CMK (cell line): Measurements from ENCODE around the gene OCA2.

Source experiments
- DNase-seq: peaks from one replicate; pipeline ENCODE4 v3.0.0-alpha.2; 2010; ENCODE audit warnings: low read depth

Gene OCA2

DNA sequence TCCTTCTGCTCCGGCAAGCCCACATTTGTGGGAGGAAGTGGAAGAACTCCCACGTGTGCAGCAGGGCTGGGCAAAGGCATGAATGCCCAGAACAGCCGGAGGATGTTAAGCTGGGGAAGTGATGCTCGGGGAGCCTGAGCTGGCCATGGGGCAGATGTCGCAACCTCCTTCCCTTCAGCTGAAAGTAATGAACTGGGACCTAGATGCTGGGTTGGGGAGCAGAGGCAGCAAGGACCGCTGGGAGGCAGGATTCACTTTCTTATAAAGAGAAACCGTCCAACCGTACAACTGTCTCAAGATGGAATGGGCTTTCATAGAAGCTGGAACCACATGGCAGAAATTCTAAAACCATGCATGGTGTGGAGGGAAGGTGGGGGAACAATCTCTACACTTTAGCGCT is 290.9 kb downstream of the OCA2 start:
- DNase-seq, result no peak

DNA sequence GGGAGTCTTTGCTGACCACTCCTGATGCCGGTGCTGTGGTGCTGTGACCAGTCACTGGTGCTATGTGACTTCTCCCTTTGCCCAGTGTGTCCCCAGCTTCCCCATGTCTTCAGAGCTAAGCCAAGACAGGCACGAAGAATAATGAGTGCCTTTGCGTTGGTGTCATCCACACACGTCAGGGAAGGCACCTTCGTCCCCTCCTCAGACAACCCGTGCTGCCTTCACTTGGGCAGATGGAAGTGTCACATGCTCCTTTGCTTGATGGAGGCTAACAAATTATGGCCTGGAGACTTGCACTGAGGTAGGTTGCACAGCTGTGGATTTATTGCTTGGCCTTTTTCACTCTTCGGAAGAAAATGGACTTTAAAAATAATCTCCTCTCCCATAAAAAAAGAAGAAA is 291.8 kb downstream of the OCA2 start:
- no peak for DNase-seq

DNA sequence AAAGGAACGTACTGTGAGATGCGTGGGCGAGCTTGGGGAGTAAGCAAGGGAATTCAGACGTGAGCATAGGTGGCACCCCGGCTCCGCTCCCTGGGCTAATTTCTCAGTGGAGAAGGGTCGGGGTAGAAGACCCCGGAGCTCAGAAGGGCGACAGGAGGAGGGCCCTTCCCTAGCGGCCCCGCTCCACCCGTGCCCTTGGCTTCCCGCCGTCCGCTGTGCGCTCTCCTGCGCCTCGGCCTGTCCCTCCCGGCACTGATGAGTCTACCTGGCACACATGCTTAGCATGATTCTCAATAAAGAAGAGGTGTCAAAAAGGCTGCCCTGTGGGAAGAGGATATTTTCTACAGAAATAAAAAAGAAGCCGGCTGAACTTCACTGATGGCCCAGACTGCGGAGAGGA is 292.7 kb downstream of the OCA2 start:
- DNase-seq, result no peak

DNA sequence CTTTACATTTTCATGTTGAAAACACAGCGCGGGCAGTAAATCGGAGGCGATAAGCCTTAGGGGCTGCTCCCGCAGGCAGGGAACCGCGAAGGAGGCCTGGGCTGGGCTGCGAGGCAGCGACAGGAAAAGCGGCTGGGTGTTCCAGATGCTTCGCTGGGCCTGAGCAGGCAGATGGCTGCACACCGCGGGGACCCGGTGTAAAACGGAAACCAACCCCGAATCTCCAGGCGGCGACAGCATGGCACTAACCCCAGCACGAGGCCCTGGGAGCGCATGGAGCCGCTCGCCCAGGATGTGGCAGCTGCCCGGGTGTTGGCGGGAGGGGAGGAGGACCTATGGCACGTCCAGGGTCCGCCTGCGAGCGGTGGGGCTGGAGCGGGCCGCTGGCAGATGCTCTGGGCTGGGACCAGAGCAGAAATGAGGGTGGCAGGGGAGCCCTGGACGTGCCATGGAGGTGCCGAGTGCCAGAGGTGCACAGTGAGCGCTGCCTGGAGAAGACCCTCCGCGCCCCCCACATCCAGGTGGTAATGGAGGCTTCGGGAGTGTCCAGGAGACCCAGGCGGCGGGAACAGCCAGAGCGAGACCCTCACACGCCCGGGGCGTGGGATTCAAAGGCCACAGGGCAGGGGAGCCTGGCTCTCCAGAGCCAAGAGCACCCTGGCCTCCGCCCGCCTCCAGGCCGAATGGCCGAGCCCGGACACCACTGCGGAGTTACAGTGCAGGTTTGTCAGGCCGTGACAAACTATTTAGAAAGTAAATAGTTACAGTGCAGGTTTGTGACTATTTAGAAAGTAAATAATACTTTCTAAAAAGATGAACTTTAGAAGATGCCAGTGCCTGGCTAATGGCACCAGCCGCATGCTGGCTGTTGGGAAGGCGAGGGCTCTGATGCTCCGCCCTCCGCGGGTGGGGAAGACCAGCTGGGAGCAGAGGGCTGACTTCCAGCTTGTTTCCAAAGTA is 293.6 kb downstream of the OCA2 start:
- DNase-seq, result no peak

DNA sequence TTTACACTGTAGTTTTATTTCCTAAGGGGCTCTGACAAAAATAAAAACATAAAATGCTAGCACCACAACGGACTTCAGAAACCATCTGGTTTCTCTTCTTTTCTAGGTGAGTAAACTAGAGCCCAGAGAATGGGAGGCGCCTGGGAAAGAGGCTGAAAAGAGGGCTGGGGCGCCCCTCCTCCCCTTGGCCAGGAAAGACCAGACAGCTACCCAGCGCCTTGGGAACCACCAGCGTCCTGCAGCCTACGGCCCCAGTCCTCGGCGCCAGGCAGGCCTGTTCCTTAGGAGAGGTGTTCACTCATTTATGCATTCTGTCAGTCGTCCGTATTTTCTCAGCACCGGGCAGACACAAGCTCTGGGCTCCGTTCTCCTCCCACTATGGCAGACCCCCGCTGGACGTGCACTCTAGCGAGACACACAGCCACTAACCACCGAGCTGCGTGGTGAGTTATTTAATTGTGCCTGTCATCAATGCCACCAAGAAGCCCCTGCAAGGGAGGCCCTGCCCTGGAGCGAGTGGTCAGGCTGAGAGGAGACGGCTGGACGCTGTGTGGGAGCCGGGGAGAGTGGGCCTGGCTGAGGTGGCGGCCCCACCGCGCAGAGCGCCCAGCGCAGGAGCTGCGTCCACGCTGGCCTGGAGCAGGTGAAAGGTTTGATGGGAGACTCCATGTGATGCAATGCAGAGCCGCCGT is 294.4 kb downstream of the OCA2 start:
- DNase-seq, result no peak

DNA sequence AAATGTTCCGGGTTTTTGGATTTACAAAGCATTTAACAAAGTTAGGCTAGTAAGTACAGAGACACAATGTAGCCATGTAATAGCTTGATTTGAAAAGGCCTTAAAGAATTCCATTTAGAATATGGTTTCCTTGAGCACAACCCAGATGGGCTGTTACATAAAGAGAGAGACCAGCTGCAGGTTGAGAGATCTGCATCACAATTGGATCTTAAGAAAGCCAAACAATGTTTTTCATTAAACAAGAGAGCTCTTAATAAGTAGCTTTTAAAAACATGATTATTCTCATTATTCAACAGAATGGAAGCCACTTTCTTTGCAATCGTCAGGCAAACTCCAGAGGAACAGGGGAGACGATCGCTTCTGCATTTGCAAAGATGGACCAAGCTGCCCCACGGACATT is 300.3 kb downstream of the OCA2 start:
- DNase-seq, result no peak

DNA sequence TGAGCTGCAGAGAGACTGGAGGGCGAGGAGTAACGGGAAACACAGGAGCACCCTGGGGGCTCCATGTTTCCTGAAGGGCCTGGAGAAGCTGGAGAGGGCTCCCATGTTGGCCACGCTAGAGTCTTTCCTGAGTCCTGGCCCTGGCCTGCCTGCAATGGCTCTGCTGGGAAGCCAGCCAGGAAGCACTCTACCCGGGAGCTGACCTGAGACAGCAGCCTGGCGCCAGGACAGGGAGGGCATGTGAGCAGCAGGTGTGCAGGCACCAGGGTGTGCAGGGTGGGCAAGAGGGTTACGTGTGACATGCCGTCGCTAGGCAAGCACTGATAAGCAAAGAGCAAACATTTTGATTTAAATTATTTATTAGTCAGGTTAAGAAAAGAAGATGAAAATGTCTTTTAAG is 301.4 kb downstream of the OCA2 start:
- no peak for DNase-seq

DNA sequence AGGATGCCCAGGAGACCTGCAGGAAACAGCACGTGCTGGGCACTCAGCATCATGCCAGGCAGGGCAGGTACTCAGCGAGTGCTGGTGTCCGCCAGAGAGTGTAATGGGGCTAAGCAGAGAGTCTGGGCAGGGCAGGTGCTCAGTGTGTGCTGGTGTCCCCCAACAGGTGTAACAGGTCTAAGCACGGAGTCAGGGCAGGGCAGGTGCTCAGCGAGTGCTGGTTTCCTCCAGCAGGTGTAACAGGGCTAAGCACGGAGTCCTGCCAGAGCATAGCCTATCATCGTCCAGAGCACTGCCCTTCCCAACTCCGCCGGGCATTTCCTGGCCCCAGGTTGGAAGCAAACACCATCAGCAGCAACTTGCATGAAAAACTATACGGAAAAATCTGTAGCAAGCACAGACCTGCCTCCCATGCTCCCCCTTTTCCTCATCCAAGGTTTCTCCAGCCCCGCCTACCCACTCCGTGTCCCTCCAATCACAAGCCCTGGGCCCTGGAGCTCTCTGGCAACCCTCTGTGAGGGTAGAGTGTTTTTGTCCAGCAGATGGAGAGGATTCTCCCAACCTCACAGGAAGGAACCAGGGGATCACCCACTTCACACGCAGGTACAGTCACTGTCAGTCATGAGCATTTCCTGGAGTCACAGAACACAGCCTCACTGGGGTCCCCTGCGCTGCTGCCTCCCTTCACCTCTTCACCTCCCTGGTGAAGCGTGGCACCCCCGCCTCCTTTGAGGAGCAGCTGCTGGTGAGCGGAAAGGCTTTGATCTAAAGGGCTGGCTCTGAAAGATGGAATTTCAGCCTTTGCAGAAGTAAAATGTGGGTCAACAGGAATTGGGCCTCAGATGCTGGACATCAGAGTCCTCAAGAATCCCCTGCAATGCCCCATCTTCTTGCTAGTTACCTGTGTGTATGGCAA is 302.5 kb downstream of the OCA2 start:
- no peak for DNase-seq

DNA sequence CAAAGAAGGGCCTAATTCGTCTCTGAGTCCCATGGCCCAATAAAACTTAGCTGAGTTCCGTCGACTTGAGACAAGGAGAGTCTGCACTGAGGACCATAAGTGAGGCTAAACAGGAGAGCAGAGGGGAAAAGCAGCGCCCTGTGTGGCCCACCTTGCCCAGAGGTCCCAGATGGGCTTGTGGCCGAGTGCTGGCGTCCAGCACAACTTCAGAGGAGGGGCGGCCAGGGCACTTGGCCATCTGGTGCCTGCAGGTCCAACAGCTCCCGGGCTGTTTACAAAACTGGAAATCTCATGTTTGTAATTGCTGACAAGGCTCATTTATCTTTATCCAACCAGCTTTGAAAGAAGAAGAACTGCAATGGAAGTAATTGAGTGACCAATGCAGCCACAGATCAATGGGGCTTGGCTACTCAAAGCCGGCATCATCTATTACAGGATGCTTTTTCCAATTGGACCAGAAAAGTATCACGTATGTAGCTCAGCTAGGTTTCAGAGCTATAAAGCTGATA is 306.3 kb downstream of the OCA2 start:
- DNase-seq, result no peak

DNA sequence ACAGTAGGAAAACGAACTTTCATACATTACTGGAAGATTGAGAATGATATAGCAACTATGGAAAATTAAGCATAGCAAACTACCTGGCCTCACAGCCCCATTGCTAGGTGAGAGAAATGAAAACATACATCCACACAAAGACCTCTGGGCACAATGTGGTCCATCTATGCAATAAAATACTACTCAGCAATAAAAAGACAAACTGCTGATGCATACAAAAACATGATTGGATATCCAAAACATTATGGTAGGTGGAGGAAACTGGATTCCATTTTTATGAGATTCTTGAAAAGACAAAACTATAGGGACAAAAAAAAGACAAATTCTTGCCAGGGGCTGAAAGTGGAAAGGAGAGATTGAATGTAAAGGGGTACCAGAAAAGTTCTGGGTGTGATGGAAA is 308.8 kb downstream of the OCA2 start:
- DNase-seq, result no peak

DNA sequence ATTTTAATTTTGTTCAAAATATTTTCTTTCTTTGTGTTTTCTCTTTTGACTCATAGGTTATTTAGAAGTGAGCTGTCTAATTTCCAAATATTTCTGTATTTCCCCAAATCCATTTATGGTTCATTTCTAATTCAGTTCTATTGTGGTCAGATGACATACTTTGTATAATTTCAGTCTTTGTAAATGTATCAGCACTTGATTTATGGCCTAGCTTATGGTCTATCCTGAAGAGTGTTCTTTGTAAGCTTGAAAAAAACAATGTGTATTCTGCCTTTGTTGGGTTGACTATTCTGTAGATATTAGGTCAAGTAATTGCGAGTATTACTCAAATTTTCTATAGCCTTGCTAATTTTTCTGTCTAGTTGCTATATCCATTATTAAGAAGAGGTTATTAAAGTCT is 311.2 kb downstream of the OCA2 start:
- no peak for DNase-seq

DNA sequence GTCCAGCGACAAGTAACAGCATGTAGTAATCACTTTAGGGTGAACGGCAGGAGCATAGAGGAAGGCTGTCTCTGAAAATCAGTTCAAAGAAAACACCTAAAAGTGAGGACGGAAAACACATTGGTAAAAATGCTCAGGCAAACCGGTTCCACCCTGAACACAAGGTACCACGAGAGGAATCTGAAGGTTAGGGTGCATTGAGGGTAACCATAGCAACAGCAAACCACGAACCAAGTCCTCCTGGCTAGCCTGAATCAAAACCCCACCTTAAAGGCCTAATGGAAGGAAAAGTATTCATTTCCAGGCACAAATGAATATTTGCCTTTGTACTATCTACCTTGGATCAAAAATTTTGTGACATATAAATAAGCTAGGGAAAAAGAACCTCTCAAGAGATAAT is 315.0 kb downstream of the OCA2 start:
- DNase-seq, result no peak

DNA sequence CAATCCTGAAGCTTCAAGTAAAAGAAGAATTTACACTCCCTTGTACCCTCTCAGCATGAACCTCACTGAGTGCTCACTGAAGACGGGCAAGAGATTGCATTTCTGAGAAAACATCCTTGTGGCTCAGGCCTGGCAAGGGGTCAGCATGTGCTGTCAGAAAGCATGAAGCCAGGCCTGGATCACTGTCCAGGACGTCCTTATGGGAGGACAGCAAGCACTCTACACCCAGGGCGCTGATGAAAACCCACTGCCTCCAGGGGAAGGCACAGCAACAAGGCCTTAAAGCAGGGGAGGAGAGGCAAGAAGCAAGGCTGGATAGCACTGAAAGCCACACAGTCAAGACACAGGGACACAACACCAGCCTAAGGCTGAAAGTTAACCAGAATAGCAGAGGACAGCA is 315.4 kb downstream of the OCA2 start:
- no peak for DNase-seq

DNA sequence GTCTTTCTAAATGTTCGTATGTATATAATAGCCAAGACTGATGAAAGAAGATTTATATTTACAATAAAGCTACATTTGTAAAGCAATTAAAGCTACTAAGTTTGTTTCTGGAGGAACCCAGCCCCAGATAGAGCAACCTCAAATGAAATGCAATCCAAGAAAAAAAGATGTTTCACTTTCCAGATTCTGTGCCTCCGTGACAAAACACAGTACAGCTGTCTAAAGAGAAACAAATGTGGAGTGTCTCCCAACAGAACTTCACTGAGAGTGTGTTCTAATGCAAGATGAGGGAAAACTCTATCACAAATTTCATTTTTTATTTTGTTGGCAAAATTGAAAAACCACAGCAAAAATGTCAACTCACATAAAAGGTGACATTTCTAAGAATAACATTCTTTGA is 317.0 kb downstream of the OCA2 start:
- DNase-seq, result no peak

DNA sequence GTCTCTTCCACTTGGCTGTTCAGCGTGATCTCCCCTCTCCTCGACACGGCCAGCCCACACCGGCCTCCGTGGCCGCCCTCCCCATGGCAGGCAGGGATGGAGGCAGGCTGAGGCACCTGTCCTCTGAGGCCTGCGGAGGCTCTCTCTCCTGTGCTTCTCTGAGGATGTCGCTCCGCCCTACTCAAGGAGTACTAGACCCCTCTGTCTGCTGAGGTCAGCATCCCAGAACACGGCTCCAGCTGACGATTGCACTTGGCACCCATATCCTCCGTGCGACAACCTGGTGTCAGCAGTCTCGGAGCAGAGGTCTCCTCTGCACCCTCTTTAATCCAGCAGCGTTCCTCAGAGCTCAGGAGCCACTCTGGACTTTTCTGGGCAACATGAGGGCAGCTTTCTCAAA is 322.6 kb downstream of the OCA2 start:
- DNase-seq, result no peak

DNA sequence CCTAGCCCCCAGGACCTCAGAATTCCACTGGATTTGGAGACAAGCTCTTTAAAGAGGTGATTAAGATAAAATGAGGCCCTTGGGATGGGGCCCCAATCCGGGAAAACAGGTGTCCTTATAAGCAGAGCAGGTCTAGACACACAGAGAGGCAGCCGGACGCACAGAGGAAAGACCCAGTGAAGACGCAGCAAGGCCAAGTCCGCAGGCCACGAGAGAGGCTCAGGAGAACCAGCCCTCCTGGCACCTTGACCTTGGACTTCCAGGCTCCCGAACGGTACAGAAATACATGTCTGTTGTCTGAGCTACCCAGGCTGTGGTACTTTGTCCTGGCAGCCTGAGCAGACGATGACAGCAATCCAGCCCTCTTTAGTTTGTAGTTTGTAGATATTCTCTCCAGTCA is 324.5 kb downstream of the OCA2 start:
- no peak for DNase-seq

DNA sequence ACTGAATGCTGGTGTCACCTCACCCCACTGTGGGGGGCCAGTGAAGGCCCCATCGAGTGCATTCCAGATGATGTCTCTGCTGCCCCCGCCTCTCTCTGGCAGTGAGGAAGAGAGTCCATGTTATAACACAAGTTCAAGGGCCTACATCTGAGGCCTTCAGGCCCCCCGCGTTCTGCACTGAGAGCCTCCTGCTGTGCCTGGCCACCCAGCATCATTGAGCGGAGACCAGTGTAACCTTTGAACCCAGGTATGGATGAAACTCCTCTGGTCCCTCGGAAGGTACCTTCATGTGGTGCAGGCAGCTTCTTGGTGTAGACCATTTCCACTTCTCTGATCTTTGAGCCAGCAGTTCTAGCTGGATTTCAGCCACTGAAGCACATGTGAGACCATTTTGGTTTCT is 324.9 kb downstream of the OCA2 start:
- DNase-seq, result no peak

DNA sequence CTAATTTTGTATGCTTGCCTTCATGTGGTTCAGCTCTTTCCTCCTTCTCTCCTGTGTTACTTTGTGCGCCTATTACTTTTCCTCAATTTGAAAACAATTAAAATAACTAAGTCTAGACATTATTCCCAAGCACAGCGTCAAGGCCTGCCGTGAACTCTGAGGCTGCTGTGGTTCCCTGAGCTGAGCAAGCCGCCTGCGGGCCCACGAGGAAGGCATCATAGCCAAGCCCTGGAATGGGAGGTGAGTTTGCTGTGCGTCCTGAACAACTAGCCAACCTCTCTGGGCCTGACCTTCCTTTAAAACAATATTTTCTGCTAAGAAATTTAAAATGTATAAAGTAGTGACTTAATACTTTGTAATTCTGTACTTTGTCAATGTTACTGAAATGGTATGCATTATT is 327.2 kb downstream of the OCA2 start:
- DNase-seq, result no peak

DNA sequence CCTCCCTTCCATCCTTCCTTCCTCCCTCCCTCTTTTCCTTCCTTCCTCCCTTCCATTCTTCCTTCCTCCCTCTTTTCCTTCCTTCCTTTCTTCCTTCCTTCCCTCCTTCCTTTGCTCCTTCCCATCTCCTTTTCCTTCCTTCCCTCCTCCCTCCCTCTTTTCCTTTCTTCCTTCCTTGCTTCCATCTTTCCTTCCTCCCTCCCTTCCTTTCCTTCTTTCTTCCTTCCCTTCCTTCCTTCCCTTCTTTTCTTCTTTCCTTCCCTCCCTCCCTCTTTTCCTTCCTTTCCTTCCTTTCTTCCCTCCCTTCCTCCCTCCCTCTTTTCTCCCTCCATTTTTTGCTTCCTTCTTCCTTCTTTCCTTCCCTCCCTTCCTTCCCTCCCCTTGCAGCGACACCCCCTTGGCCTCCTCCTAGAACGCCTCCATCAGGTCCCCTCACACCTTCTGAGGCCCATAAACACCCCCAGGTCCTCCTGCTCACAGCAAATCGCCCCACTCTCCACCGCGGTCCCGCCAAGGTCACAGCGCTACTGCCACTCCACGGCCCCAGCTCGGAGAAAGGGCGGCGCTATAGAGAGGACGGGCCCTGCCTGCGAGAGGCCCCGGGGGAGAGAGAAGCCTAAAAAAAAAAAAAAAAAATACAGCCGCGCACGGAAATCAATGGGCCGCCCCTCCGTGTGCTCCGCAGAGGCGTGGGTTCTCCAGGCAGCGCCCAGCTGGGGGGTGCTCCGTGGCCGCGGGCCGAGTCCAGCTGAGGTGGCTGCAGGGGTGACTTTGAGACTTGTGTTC is 328.2 kb downstream of the OCA2 start:
- no peak for DNase-seq

DNA sequence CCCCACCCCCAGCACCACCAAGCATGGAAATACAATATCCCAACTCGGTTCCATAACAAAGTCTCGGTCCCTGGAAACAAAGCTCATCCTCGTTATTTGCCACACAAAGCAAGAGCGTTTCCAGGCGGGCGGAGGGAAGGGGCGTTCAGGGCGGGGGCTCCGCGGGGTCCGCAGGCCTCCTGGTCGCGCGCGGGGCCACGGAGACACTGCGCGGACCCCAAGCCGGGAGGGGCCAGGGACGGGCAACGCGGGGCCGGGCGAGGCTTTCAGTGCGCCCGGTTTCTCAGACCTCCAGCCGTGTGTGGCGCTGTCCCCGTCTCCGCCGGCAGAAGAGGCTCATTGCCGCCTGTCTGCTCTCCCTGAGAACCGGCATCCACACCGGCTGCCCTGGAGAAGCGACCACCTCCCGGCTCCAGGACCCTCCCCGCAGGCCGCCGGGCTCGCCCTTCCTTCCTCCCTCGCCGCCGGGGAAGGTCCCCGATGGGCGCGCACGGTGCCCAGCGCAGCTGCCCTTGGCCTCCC is 329.0 kb downstream of the OCA2 start:
- DNase-seq, result no peak

DNA sequence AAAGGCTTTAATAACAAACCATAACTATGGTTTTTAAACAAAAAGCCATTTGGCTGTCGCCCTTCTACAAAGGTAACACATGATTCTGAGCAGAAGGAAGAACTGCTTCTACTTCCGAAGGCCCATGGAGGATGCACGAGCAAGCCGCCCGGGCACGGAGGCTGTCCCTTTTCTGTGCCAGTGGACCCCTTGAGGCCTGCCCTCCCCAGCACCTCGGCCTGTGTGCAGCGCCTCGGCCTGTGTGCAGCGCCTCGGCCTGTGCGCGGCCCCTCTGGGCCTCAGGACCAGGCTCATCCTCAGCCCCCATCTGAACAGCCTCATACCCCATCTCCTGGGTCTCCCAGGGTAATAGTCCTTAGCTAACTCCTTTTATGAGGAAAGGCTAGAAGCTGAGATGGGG is 329.5 kb downstream of the OCA2 start:
- no peak for DNase-seq
